Osteocyte (in vitro differentiated cells): ENCODE data around the gene CFAP100. TPM values are rescaled to one million over a fixed set of nuclear protein-coding genes. Genes with fewer than 3 reads are reported as not detected.

Source experiments
- DNase-seq: peaks from one replicate; pipeline ENCODE4 v3.0.0; 2021; ENCODE audit warnings: mixed read lengths; ENCODE audit not compliant: unreplicated experiment; ENCODE audit errors: extremely low spot score
- H3K27ac Mint-ChIP-seq: one replicate; pipeline ENCODE4 v1.8.0; 2021; ENCODE audit warnings: mild to moderate bottlenecking, mixed read lengths; ENCODE audit not compliant: unreplicated experiment
- H3K27me3 Mint-ChIP-seq: one replicate; pipeline ENCODE4 v1.8.0; 2021; ENCODE audit warnings: mixed read lengths; ENCODE audit not compliant: unreplicated experiment
- H3K36me3 Mint-ChIP-seq: one replicate; pipeline ENCODE4 v1.8.0; 2021; ENCODE audit warnings: mixed read lengths; ENCODE audit not compliant: unreplicated experiment
- H3K4me1 Mint-ChIP-seq: one replicate; pipeline ENCODE4 v1.8.0; 2021; ENCODE audit warnings: mixed read lengths; ENCODE audit not compliant: unreplicated experiment
- H3K4me3 Mint-ChIP-seq: one replicate; pipeline ENCODE4 v1.8.0; 2021; ENCODE audit warnings: mild to moderate bottlenecking, moderate library complexity, mixed read lengths; ENCODE audit not compliant: unreplicated experiment
- H3K9me3 Mint-ChIP-seq: one replicate; pipeline ENCODE4 v1.8.0; 2021; ENCODE audit warnings: mixed read lengths; ENCODE audit not compliant: unreplicated experiment
- CTCF ChIP-seq: fragments of 200-600 bp; sonication (generic); IDR thresholded peaks from 2 replicates; pipeline ENCODE4 v1.5.0; 2021; ENCODE audit warnings: antibody characterized with exemption, mild to moderate bottlenecking, moderate library complexity
- total RNA-seq: library from RNA; stranded (reverse); gene quantifications from 2 replicates; pipeline ENCODE4 v1.2.1, GENCODE V29; 2021

CFAP100 gene
- total RNA-seq, 1 donor from 2014 or later: not detected

GRCh38 chr3:126353694-126354321, 40.9 kb upstream of the CFAP100 start:
- Mint-ChIP-seq H3K4me3 (no peak overlapping the region), H3K4me1 (peaks cover 15% of the 10 kb centered on the region), H3K27me3 (peaks cover 8% of the 10 kb centered on the region), H3K36me3 (peaks cover 3% of the 10 kb centered on the region), H3K9me3 (no peaks in the 10 kb centered on the region), H3K27ac (no peak overlapping the region)
- DNase-seq: no peak
- TF ChIP-seq CTCF: no peak

- Mint-ChIP-seq H3K27me3 (peaks cover 16% of the 10 kb centered on the region), H3K9me3 (no peaks in the 10 kb centered on the region), H3K27ac (no peak overlapping the region), H3K36me3 (peaks cover 3% of the 10 kb centered on the region), H3K4me3 (no peak overlapping the region), H3K4me1 (peaks cover 15% of the 10 kb centered on the region)
- no peak for DNase-seq
- TF ChIP-seq CTCF: no peak
Measured at GRCh38 chr3:126354776-126355175, 39.9 kb upstream of the CFAP100 start.

- Mint-ChIP-seq H3K27ac (peak overlapping the region; percentile 24), H3K4me1 (peaks cover 15% of the 10 kb centered on the region), H3K4me3 (peak overlapping the region; percentile 82), H3K9me3 (no peaks in the 10 kb centered on the region), H3K27me3 (peaks cover 21% of the 10 kb centered on the region), H3K36me3 (peaks cover 3% of the 10 kb centered on the region)
- DNase-seq: no peak
- no peak for TF ChIP-seq CTCF
Measured at GRCh38 chr3:126355251-126355650, 39.5 kb upstream of the CFAP100 start.

- peak; percentile 89 for DNase-seq
- peaks cover 3% of the 10 kb centered on the region for H3K36me3 Mint-ChIP-seq
- peaks cover 15% of the 10 kb centered on the region for H3K4me1 Mint-ChIP-seq
- no peaks in the 10 kb centered on the region for H3K9me3 Mint-ChIP-seq
- peak overlapping the region; percentile 82 for H3K4me3 Mint-ChIP-seq
- TF ChIP-seq CTCF: no peak
- H3K27me3 Mint-ChIP-seq: peaks cover 21% of the 10 kb centered on the region
- peak overlapping the region; percentile 24 for H3K27ac Mint-ChIP-seq
Measured at GRCh38 chr3:126355777-126356372, 38.8 kb upstream of the CFAP100 start.

GRCh38 chr3:126356373-126357264, 38.1 kb upstream of the CFAP100 start:
- Mint-ChIP-seq H3K4me3 (peak overlapping the region; percentile 82), H3K27ac (no peak overlapping the region)
- DNase-seq: no peak

More at GRCh38 chr3:126356373-126357264, 38.1 kb upstream of the CFAP100 start:
- Mint-ChIP-seq H3K27me3 (peaks cover 27% of the 10 kb centered on the region), H3K4me1 (peaks cover 15% of the 10 kb centered on the region), H3K9me3 (no peaks in the 10 kb centered on the region), H3K36me3 (peaks cover 3% of the 10 kb centered on the region)
- TF ChIP-seq CTCF: no peak
